Dermis blood vessel endothelial cell (primary cell): Measurements from ENCODE around the gene NLRP10. TPM values are rescaled to one million over a fixed set of nuclear protein-coding genes. Genes with fewer than 3 reads are reported as not detected.
A peak's percentile ranks its signal among the peaks of the same experiment; 100 is the strongest.
"Not testable (repeated sequence)": the region's sequence is repeated elsewhere in the genome, so short reads cannot be mapped to it uniquely, and the experiment has no call there.

Source experiments
- DNase-seq: peaks from one replicate; pipeline ENCODE4 v3.0.0; 2010
- total RNA-seq: library from RNA; depleted of rRNA; stranded (reverse); fragments of >200 nt; gene quantifications from 2 replicates; pipeline ENCODE4 v1.2.3, GENCODE V29; 2014

The NLRP10 gene
- total RNA-seq, result under 0.01 TPM in 1 of 2 replicates, not detected in the other

- DNase-seq, result no peak
Observed at GRCh38 chr11:7965386-7965785, at the start of gene NLRP10. Gene NLRP10, minus strand, starts transcription at chr11:7965447. Its CDS starts 1,952 bp downstream, at chr11:7963495.

- no peak for DNase-seq
Observed at GRCh38 chr11:8013833-8014232, 48.6 kb upstream of the NLRP10 start.

- DNase-seq, result no peak
Observed at GRCh38 chr11:8011981-8012444, 46.8 kb upstream of the NLRP10 start.

GRCh38 chr11:8011371-8011770, 46.1 kb upstream of the NLRP10 start:
- DNase-seq, result no peak

DNA sequence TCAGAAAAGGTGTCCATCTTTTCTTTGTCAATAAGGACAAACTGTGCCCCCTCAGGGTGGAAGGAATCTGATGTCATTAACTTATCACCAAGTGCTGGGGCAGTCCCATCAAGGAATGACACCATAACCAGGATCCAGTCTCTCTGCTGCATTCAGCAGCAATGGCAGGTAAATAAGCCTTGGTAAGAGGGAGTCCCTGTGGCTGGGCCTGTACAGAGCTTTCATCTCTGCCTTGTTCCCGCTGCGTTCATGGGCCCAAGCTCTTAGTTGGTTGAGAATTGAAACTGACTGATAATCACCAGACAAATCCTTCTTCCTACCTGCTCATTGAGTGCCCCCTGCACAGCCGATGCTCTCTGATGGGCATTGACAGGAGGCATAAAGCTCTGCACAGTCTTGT, 44.6 kb upstream of the NLRP10 start:
- DNase-seq, result no peak

DNA sequence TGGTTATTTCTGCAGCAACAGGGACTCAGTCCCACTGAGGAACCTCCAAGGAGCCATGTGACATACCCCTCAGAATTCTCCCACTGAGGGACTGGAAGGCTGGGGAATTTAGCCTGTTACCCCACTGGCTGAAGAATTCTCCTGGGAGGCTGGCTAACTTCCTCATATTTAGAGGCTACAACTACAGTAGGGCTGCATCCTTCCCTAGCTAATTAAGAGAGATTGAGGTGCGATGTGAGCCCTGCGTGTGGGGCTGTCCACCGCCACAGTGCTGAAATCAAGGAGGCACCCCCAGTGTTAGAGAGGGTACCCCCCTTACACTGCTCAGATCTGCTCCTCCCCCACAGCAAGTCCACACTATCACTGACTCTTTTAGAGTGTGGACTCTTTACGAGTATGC, 43.0 kb upstream of the NLRP10 start:
- DNase-seq, result no peak

GRCh38 chr11:8006349-8006977, 41.2 kb upstream of the NLRP10 start:
- DNase-seq, result peak; percentile 82

- no peak for DNase-seq
Observed at GRCh38 chr11:8005556-8005955, 40.3 kb upstream of the NLRP10 start.

- DNase-seq, result no peak
Observed at GRCh38 chr11:8004008-8004407, 38.8 kb upstream of the NLRP10 start.

DNA sequence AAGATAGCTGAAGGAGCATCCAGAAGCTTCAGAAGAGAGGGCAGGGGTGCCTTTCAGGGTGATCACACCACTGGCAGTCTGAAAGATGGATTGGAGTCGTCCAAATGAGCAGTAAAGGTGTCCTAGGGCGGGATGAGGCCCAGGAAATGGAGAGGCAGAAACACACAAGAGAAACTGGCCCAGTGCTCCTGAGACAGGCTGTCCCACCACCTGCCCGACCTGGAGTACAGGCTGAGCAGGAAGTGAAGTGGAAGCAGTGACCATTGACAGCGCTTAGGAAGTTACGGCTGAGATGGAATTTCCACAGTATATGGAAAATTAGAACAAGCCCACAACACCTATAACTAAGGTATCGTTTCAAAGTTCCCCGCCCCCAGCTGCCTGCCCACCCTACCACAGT, 37.9 kb upstream of the NLRP10 start:
- no peak for DNase-seq

DNA sequence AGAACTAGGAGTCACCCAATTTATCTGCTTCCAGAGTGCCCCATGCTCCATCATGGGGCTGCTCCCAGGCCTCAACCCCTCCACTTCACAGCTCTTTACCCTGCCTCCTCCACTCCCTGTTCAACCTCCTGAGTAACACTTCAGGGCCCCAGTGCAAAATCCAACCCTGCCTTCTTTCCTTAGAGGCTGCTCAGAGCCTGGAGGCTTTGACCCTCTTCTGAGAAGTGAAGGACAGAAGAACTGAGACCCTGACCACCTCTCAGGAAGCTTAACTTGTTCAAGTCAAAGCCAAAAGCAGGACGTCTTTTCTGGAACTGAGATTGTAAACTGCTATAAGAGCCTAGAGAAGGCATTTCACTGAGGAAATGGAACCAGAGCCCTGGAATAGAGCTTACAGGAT, 37.4 kb upstream of the NLRP10 start:
- no peak for DNase-seq

DNA sequence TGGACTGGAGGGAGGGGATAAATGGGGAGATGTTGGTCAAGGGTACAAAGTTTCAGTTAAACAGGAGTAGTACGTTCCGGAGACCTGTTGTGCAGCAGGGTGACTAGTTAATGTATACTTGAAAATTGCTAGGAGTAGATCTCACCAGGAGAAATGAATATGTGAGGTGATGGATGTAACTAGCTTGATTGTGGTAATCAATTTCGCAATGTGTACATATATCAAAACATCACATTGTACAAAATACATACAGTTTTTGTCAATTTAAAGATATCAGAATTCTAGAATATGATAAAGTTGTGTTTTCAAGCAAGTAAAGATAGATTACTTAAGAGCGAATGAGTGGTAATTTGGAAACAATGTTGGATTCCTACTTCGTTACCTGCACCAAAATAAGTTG, 35.1 kb upstream of the NLRP10 start:
- DNase-seq, result no peak

- no peak for DNase-seq
Observed at GRCh38 chr11:7999795-8000194, 34.5 kb upstream of the NLRP10 start.

GRCh38 chr11:7994581-7995278, 29.5 kb upstream of the NLRP10 start:
- DNase-seq, result no peak

- not testable (repeated sequence) for DNase-seq
Observed at GRCh38 chr11:7987560-7987883, 22.3 kb upstream of the NLRP10 start.

- peak; percentile 100 for DNase-seq
Observed at GRCh38 chr11:7986768-7987559, 21.7 kb upstream of the NLRP10 start, which contains the start of gene EIF3F. Gene EIF3F, plus strand, starts transcription at chr11:7987337. Its CDS starts 16 bp downstream, at chr11:7987353.

DNA sequence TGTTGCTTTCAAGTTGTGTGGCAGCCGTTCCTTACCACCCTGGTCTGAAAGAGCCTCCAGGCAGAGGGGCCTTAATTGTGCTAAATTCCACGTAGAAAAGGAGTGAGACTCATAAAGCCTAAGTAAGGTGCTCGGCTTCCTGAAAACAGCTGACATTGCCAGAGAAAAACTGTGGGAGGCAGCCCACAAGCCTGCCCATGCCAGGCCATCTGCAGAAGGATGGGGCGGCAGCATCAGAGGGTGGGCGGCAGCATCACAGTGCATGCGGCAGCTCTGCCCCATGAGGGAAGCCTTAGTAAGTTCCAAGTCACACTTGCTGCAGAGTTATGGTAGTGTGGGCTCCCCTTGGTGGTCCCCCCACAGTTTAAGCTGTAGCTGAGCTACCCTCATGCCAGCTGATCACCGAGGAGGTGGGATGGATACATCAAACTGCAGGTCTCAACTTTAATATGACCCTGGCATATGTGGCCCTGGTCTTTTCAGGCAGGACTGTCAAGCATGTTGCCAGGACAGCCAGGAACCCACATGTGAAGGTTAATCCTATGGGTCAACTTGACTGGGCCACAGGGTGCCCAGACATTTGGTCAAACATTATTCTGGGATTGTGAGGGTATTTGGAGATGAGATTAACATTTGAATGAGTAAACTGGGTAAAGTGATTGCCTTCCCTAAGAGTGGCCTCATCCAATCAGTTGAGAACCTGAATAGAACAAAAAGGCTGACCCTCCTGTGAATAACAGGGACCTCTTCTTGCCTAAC, 18.8 kb upstream of the NLRP10 start:
- no peak for DNase-seq

- no peak for DNase-seq
Observed at GRCh38 chr11:7982582-7983119, 17.4 kb upstream of the NLRP10 start.

DNA sequence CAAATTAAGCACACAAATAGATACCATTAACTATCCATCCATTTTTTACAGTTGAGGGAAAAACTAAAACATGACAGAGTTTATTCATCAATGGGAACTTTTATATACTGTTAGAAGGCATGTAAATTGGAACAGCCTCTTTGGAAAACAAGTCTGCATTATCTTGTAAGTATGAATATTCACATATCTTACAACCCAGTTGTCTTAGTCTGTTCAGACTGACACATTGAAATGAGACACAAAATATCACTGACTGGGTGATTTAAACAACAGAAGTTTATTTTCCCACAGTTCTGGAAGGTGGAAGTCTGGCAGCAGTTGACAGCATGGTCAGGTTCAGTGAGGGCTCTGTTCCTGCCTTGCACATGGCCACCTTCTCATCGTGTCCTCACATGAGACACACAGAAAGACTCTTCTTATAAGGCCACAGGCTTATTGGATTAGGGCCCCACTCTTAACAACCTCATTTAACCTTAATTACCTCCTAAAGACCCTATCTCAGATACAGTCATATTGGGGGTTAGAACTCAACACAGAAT, 16.4 kb upstream of the NLRP10 start:
- DNase-seq, result no peak

- peak; percentile 84 for DNase-seq
Observed at GRCh38 chr11:7977232-7977917, 12.1 kb upstream of the NLRP10 start.

GRCh38 chr11:7974668-7975067, 9.4 kb upstream of the NLRP10 start:
- DNase-seq, result no peak

DNA sequence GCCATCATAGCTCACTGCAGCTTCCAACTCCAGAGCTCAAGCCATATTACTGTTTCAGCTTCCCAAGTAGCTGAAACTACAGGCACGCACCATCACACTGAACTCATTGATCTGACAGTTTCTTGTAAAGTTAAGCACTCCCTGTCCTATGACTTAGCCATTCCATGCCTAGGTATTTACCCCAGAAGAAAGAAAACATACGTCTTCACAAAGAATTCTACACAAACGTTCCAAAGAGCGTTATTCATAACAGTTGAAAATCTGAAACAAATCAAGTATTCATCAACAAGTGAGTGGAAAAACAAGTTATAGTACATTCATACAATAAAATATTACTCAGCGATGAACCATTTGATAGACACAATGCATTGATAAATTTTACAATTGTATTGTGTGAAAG, 7.8 kb upstream of the NLRP10 start:
- no peak for DNase-seq
